HCEC 1CT (cell line): ENCODE results near the gene DDX28.
"Not testable (repeated sequence)": the region's sequence is repeated elsewhere in the genome, so short reads cannot be mapped to it uniquely, and the experiment has no call there.

Experiments used
- DNase-seq: peaks from one replicate; pipeline ENCODE4 v3.0.0-alpha.2; 2017

The DDX28 gene

GRCh38 chr16:67993207-67994039 is 29.6 kb downstream of the DDX28 start:
- peak; percentile 57 for DNase-seq

DNA sequence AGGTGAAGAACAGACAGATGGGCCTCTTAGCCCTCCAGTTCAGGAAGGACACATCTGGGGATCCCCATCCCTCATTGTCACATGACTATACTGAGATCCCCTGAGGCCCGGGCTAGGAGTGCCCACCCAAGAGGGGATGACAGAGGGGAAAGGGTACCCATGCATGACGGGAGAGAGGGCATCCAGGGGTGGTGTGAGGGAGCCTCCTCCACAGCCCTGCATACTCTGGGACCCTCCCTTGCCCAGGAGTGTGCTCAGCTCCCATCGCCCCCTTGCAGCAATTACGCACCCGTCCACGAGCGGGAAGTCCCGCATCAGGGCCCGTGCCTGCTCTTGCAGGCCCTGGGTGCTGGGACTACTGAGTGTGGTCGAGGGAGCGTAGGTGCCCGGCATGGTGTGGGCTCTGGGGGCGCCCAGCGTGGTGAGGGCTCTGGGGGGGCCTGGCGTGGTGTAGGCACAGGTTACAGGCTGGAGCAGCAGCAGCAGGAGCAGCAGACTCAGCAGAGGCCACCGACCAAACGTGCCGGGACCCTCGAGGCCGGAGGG is 30.3 kb downstream of the DDX28 start:
- DNase-seq = no peak

- DNase-seq = no peak
Measured at GRCh38 chr16:67990018-67990386, 33.0 kb downstream of the DDX28 start.

- DNase-seq = no peak
Measured at GRCh38 chr16:67989322-67990017, 33.6 kb downstream of the DDX28 start.

GRCh38 chr16:67988675-67989074 is 34.4 kb downstream of the DDX28 start:
- no peak for DNase-seq

GRCh38 chr16:67987460-67988160 is 35.4 kb downstream of the DDX28 start:
- no peak for DNase-seq

- DNase-seq = no peak
Measured at GRCh38 chr16:67986949-67987348, 36.1 kb downstream of the DDX28 start.

DNA sequence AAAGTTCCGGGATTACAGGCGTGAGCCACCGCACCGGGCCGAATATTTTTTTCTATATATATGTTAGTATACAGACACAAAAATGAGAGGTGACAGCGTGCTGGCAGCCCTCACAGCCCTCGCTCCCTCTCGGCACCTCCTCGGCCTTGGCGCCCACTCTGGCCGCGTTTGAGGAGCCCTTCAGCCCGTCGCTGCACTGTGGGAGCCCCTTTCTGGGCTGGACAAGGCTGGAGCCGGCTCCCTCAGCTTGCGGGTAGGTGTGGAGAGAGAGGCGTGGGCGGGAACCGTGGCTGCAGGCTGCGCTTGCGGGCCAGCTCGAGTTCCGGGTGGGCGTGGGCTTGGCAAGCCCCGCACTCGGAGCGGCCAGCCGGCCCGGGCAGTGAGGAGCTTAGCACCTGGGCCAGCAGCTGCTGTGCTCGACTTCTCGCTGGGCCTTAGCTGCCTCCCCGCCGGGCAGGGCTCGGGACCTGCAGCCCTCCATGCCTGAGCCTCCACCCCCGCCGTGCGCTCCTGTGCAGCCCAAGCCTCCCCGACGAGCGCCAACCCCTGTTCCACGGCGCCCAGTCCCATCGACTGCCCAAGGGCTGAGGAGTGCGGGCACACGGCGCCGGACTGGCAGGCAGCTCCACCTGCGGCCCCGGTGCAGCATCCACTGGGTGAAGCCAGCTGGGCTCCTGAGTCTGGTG is 40.9 kb downstream of the DDX28 start:
- no peak for DNase-seq

DNA sequence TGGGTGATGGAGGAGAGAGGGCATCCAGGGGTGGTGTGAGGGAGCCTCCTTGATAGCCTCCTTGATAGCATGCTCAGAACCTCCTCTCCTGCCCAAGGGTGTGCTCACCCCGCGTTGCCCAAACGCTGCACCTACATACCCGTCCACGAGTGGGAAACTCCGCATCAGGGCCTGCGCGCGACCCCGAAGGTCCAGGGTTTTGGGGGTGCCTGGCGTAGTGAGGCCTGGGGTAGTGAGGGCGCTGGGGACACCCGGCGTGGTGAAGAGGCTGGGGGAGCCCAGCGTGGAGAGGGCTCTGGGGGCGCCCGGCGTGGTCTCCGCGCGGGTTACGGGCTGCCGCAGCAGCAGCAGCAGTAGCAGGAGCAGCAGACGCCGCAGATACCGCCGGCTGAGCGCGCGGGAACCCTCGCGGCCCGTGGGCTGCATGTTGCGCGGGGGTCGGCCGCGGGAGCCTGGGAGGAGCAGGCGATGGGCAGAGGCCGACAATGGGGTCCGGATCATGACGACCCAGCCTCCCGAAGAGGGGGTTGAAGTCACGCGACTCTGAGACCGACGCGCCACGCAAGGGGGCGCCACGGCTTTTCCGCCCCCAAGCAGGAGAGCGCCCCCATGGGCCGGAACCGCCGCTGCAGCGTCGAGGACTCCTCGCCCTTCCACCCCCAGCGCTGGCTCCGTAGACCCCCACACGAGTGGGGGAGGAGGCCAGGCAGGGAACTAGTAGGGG is 42.9 kb downstream of the DDX28 start, which contains the start of gene DPEP3:
DPEP3 (minus strand) TSS at position 545 of the 724 bp plus-strand sequence; CDS start at position 426, 119 bp downstream.
- DNase-seq = no peak

- DNase-seq = no peak
Measured at GRCh38 chr16:67977469-67978227, 45.4 kb downstream of the DDX28 start.

- no peak for DNase-seq
Measured at GRCh38 chr16:67977005-67977404, 46.0 kb downstream of the DDX28 start.

DNA sequence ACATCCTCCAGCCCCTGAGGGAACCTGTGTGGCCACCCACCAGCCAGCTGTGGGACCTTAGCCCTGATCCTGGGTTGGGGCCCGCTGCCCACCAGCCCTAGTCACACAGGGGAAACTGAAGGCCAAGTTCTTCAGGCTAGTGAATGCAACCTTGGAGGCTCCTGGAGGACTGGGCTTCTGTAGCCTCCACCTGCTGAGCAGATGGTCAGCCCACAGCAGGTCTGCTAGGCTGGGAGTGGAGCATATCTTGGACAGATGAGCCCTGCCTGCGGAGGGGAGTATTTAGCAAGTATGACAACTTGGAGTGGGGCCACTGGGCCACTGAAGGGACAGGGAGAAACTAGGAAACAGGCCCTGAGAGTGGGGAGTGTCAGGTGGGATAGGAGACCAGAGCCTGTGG is 46.8 kb downstream of the DDX28 start:
- no peak for DNase-seq

- DNase-seq = no peak
Measured at GRCh38 chr16:67975321-67976105, 47.5 kb downstream of the DDX28 start.

DNA sequence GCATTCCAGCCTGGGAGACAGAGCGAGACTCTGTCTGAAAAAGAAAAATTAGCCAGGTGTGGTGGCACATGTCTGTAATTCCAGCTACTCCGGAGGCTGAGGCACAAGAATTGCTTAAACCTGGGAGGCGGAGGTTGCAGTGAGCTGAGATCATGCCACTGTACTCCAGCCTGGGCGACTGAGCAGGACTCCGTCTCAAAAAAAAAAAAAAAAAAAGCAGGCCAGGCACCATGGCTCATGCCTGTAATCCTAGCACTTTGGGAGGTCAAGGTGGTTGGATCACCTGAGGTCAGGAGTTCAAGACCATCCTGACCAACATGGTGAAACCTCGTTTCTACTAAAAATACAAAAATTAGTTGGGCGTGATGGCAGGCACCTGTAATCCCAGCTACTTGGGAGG is 50.7 kb downstream of the DDX28 start:
- DNase-seq = not testable (repeated sequence)

GRCh38 chr16:67971111-67971510 is 51.9 kb downstream of the DDX28 start:
- DNase-seq = no peak
